COLO668 (cell line): Measurements from ENCODE around the gene PMS1.
"Not testable (repeated sequence)": the region's sequence is repeated elsewhere in the genome, so short reads cannot be mapped to it uniquely, and the experiment has no call there.

Source experiments
- DNase-seq: peaks from one replicate; lab custom pipeline; 2025; ENCODE audit not compliant: unreplicated experiment; lab: John Stamatoyannopoulos, UW

Gene PMS1

GRCh38 chr2:189783927-189784867 is at the start of gene PMS1, which contains the start of gene ORMDL1:
Gene PMS1, plus strand, starts transcription at chr2:189784450. Its CDS starts 7,360 bp downstream, at chr2:189791810.
Gene ORMDL1, minus strand, starts transcription at chr2:189784339. Its CDS starts 1,744 bp downstream, at chr2:189782595.
- DNase-seq, result peak; percentile 97

- peak; percentile 19 for DNase-seq
Observed at GRCh38 chr2:189751080-189751658, 33.1 kb upstream of the PMS1 start.

GRCh38 chr2:189756311-189756952 is 27.8 kb upstream of the PMS1 start:
- no peak for DNase-seq

DNA sequence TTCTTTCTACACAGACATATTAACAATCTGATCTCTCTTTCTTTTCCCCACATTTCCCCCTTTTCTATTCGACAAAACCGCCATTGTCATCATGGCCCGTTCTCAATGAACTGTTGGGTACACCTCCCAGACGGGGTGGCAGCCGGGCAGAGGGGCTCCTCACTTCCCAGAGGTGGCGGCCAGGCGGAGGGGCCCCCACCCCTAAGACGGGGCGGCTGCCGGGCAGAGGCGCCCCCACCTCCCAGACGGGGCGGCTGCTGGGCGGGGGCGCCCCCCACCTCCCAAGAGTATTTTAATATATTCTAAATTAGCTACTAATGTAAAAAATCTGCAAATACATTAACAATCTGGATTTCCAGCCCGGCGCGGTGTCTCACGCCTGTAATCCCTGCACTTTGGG is 24.1 kb upstream of the PMS1 start:
- DNase-seq, result not testable (repeated sequence)

GRCh38 chr2:189762229-189762550 is 22.1 kb upstream of the PMS1 start:
- no peak for DNase-seq

GRCh38 chr2:189762551-189763298 is 21.5 kb upstream of the PMS1 start, which contains the start of gene OSGEPL1:
Gene OSGEPL1, minus strand, starts transcription at chr2:189762792. Its CDS starts 1,152 bp downstream, at chr2:189761640.
- peak; percentile 94 for DNase-seq

- no peak for DNase-seq
Observed at GRCh38 chr2:189763908-189764661, 20.2 kb upstream of the PMS1 start.

- DNase-seq, result no peak
Observed at GRCh38 chr2:189770590-189771322, 13.5 kb upstream of the PMS1 start.

GRCh38 chr2:189772212-189772611 is 12.0 kb upstream of the PMS1 start:
- DNase-seq, result no peak

DNA sequence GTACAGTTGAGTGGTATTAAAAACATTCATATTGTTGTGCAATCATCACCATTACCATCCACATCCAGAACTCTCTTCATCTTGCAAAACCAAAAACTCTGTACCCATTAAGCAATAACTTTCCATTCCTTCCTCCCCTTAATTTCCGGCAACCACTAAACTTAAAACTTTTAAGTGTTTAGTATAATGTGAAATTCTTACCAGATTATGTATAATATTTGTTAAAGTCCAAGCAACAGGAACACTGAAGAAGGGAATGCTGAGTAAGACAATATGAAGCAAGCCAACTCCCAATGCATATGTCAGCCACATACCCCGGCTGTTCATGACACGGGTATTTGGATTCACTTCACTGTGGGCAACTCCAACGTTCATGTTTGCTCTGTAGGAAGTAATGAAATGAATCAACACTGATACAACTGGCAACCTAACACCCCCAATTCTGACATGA is 2.0 kb upstream of the PMS1 start:
- DNase-seq, result no peak

- no peak for DNase-seq
Observed at GRCh38 chr2:189783451-189783926, 761 bp upstream of the PMS1 start.

- no peak for DNase-seq
Observed at GRCh38 chr2:189791338-189792042, 7.2 kb downstream of the PMS1 start.

GRCh38 chr2:189794310-189794709 is 10.1 kb downstream of the PMS1 start:
- DNase-seq, result no peak

DNA sequence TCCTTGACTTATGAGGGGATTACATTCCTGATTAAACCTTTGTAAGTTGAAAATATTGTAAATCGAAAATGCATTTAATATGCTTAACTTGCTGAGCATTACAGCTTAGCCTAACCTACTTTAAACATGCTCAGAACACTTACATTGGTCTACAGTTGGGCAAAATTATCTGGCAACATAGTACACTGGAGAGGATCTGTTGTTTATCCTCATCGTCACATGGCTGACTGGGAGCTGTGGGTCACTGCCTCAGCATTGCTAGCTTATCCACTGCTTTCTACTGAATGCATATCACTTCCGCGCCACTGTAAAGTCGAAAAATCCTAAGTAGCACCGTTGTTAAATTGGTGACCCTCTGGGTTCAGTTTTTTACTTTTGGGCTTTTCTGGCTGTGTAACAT is 13.7 kb downstream of the PMS1 start:
- no peak for DNase-seq

DNA sequence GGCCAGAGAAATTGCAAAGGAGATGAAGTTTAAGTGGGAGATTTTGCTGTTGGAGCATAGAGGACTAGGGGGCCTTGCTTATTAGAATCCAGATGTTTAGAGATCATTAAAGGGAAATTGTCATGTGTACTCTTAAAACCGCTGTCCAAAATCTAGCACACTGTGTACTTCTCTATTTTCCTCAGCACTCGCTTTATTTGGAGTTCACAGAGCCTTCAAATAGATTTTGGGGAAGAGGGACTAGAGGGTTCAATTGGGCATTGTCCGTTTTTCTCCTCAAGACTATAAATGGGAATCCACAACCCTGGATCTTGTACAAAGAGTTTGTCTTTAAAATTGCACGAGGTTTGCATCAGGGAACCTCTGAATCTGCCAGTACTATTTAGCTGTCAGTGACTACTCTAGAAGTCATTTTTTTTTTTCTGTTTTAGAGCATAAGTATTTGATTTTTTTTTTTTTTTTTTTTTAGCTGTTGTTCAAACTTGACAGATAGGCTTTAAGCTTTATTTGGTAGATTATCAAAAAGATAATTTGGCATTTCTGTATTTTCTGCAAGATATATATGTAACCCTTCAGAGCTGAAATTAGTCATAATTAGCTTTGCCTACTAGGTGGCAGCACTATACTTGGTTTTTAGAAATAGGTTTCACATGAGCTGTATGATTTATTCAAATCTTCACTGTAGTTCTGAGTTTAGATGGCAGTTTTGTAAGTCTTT is 14.2 kb downstream of the PMS1 start:
- DNase-seq, result no peak

GRCh38 chr2:189799030-189799331 is 14.7 kb downstream of the PMS1 start:
- no peak for DNase-seq

DNA sequence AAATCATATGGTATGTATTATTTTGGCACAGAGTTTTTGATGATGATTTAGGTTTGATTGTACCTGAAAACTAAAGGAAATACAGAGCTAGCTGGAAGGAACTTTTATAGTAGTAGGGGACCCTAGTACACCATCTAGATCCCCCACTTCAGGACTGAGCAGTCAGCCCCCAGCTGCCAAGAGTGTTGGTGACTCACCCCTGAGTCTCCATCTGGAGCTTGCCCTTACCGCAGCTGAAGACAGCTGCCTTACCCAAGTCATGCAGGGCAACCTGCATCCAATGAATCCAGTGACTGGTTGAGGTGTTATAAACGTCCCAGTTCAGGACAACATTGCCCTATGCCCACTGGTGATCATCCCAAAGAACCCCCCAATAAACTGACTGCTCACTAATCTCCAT is 15.3 kb downstream of the PMS1 start:
- DNase-seq, result no peak

GRCh38 chr2:189802396-189802912 is 18.2 kb downstream of the PMS1 start:
- no peak for DNase-seq
